Jurkat, Clone E6-1 (cell line): ENCODE data around the gene MAP4K3. TPM values are rescaled to one million over a fixed set of nuclear protein-coding genes. Genes with fewer than 3 reads are reported as not detected.

Source experiments
- DNase-seq: peaks from one replicate; pipeline ENCODE4 v3.0.0-alpha.2; 2011; ENCODE audit warnings: low read depth, low spot score
- H3K4me3 ChIP-seq: 2 replicates; pipeline ENCODE4 v1.5.1; 2011; ENCODE audit warnings: mild to moderate bottlenecking, low read length, control low read depth, moderate library complexity
- polyA plus RNA-seq: library from polyadenylated mRNA; unstranded; fragments of >200 nt; gene quantifications from one replicate; pipeline ENCODE4 v1.2.1, GENCODE V29; 2012; ENCODE audit warnings: missing spikeins; ENCODE audit not compliant: insufficient read length, insufficient read depth

Gene MAP4K3
- 3.8 TPM for polyA plus RNA-seq

- H3K4me3 ChIP-seq, result peak within 1 kb of the TSS; percentile 69
- DNase-seq, result peak; percentile 71
Observed at GRCh38 chr2:39436592-39437521, at the start of gene MAP4K3. Gene MAP4K3, minus strand, starts transcription at chr2:39437285. Its CDS starts 298 bp downstream, at chr2:39436987.

- no peak overlapping the region for H3K4me3 ChIP-seq
Observed at GRCh38 chr2:39486071-39486470, 49.0 kb upstream of the MAP4K3 start.

GRCh38 chr2:39484620-39485495 lies 47.8 kb upstream of the MAP4K3 start:
- no peak overlapping the region for H3K4me3 ChIP-seq

More at GRCh38 chr2:39486071-39486470, 49.0 kb upstream of the MAP4K3 start:
- no peak for DNase-seq

GRCh38 chr2:39484206-39484605 lies 47.1 kb upstream of the MAP4K3 start:
- no peak for DNase-seq

More at GRCh38 chr2:39484620-39485495, 47.8 kb upstream of the MAP4K3 start:
- no peak for DNase-seq

GRCh38 chr2:39483534-39483933 lies 46.4 kb upstream of the MAP4K3 start:
- no peak for DNase-seq
- H3K4me3 ChIP-seq, result no peak overlapping the region

More at GRCh38 chr2:39484206-39484605, 47.1 kb upstream of the MAP4K3 start:
- H3K4me3 ChIP-seq, result no peak overlapping the region

GRCh38 chr2:39481611-39482010 lies 44.5 kb upstream of the MAP4K3 start:
- DNase-seq, result no peak
- H3K4me3 ChIP-seq, result no peak overlapping the region

GRCh38 chr2:39479696-39480095 lies 42.6 kb upstream of the MAP4K3 start:
- DNase-seq, result no peak
- no peak overlapping the region for H3K4me3 ChIP-seq

- no peak for DNase-seq
- no peak overlapping the region for H3K4me3 ChIP-seq
Observed at GRCh38 chr2:39479053-39479670, 42.1 kb upstream of the MAP4K3 start.

- DNase-seq, result no peak
- H3K4me3 ChIP-seq, result no peak overlapping the region
Observed at GRCh38 chr2:39476524-39476923, 39.4 kb upstream of the MAP4K3 start.

GRCh38 chr2:39475006-39475405 lies 37.9 kb upstream of the MAP4K3 start:
- no peak for DNase-seq

GRCh38 chr2:39470580-39470979 lies 33.5 kb upstream of the MAP4K3 start:
- no peak overlapping the region for H3K4me3 ChIP-seq

More at GRCh38 chr2:39475006-39475405, 37.9 kb upstream of the MAP4K3 start:
- H3K4me3 ChIP-seq, result no peak overlapping the region

GRCh38 chr2:39469807-39470206 lies 32.7 kb upstream of the MAP4K3 start:
- DNase-seq, result no peak
- no peak overlapping the region for H3K4me3 ChIP-seq

More at GRCh38 chr2:39470580-39470979, 33.5 kb upstream of the MAP4K3 start:
- no peak for DNase-seq

- no peak for DNase-seq
- no peak overlapping the region for H3K4me3 ChIP-seq
Observed at GRCh38 chr2:39468579-39469451, 31.7 kb upstream of the MAP4K3 start.

GRCh38 chr2:39466311-39466710 lies 29.2 kb upstream of the MAP4K3 start:
- H3K4me3 ChIP-seq, result no peak overlapping the region
- DNase-seq, result no peak

GRCh38 chr2:39464864-39465263 lies 27.8 kb upstream of the MAP4K3 start:
- no peak for DNase-seq
- H3K4me3 ChIP-seq, result no peak overlapping the region

- no peak for DNase-seq
- H3K4me3 ChIP-seq, result no peak overlapping the region
Observed at GRCh38 chr2:39455826-39456225, 18.7 kb upstream of the MAP4K3 start.

- no peak for DNase-seq
- H3K4me3 ChIP-seq, result no peak overlapping the region
Observed at GRCh38 chr2:39452396-39452795, 15.3 kb upstream of the MAP4K3 start.

GRCh38 chr2:39451954-39452353 lies 14.9 kb upstream of the MAP4K3 start:
- no peak for DNase-seq
- H3K4me3 ChIP-seq, result no peak overlapping the region
